Measurements from ENCODE around the gene GPR156.
"Not testable (repeated sequence)": the region's sequence is repeated elsewhere in the genome, so short reads cannot be mapped to it uniquely, and the experiment has no call there.

Gene GPR156

DNA sequence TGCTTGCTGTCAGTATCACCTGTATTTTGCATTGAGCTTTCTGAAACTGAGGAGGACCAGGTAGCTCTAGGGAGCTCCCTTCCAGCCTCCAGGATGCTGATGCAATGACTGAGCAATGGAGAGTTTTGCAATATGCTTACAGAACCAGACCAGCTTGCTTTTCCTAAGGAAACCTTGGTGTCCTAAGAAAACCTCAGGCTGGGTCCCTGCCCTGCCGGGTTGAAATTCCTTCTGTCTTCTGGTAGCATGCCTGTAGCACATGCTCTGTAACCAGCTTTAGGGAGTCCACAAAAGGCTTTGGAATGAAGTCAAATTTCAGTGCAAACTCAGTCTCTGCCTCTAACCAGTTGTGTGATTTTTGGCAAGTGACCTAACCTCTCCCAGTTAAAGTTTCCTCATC lies 125.0 kb downstream of the GPR156 start:
- no peak for DNase-seq (ENCODE audit: low spot score)

DNA sequence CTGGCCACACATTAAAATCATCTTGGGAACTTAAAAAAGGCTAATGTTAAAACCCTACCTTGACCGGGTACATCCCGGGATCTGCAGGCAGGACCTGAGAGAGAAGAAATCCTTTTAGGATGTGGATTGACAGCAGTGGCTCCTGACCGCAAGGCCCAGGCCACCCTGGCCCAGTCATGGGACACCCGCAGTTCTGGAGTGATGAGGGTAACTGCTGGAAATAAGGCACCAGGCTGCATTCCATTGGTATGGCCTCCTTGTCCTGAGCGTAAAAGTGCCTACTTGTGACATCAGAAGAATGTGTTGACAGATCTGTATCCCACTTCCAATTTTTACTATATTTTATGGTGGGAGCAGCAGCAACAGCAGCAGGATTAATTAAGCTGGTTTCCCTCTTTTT lies 127.3 kb downstream of the GPR156 start:
- DNase-seq (ENCODE audit: low spot score), result no peak

DNA sequence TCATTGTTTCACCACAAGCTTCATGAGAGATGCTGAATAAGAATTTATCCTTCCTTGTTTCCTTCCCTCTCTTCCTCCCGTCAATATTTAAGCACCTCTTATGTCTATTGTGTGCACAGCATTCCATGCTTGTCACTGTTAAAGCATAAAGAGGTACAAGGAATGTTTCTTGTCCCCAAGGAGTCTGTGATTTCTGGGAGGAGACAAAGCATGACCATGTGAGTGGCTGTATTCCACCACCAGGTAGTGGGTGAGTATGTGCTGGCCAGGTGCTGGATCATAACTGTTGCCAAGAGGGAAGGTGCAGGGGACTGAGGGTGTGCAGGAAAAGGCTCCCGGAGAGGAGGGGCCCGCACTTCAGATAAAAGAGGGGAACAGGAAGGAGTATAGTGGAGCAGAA lies 127.9 kb downstream of the GPR156 start:
- DNase-seq (ENCODE audit: low spot score), result no peak

DNA sequence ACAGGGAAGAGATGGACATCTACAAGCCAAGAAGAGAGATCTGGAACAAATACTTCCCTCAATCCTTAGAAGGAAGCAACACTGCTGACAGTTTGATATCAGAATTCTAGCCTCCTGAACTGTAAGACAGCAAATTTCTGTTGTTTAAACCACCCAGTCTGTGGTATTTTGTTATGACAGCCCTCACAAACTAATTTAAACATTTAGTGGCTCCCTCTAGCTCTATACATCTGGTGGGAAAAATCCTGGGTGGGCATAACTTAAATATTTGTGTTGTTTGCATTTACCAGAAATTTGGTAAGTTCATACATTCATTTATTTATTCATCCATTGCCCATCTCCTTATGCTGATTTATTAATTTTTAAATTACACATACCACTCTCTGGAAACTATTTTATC lies 128.3 kb downstream of the GPR156 start:
- DNase-seq (ENCODE audit: low spot score), result no peak

DNA sequence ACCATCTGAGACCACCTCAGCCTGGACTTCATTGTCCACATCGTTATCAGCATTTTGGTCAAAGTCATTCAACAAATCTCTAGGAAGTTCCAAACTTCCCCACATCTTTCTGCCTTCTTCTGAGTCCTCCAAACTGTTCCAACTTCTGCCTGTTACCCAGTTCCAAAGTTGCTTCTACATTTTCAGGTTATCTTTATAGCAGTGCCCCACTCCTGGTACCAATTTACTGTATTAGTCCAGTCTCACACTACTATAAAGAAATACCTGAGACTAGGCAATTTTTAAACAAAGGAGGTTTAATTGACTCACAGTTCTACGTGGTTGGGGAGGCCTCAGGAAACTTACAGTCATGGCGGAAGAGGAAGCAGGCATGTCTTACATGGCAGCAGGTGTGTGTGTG lies 129.3 kb downstream of the GPR156 start:
- not testable (repeated sequence) for DNase-seq (ENCODE audit: low spot score)

DNA sequence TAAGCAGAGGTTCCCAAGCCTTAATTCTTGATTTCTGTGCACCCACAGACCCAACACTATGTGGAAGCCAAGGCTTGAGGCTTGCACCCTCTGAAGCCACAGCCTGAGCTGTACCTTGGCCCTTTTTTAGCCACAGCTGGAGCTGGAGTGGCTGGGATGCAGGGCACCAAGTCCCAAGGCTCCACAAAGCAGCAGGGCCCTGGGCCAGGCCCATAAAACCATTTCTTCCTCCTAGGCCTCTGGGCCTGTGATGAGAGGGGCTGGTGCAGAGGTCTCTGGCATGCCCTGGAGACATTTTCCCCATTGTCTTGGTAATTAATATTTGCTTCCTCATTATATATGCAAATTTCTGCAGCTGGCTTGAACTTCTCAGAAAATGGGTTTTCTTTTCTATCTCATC lies 129.9 kb downstream of the GPR156 start:
- no peak for DNase-seq (ENCODE audit: low spot score)

DNA sequence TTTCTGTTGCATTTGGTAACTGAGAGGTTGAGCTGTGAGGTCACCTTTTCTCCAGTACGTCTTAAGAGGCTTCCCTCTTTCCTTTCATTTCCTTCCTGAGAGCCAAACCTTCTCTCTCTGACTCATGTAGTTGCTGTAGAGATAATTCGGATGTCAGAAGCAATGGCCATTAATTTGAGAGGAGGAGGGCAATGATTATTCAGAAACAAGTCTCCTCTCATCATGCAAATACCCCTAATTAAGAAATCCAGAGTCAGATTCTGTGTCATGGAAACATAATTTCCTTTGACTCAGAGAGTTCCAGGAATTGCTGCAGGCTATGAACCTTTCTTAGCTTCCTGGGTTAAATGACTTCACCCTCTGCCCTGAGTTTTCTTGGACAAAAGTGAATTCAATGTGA lies 131.7 kb downstream of the GPR156 start:
- no peak for DNase-seq (ENCODE audit: low spot score)

DNA sequence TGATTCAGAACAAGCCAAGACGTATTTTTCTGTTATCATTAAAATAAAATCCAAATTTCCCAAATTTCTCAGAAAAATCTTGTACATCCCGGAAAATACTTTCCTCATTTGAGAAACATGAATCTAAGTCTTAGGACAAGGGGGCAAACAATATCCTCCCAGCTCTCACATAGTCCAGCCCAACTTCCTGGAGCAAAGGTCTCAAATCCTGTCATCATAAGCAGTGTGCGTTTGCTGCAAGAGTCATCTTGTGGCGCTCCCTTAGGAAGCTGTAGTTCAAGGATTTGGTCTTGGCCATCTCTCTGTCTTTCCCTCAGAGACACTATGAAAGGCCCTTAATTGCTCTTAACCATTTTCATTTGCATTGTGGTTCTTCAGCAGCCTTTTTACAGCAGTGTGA lies 133.2 kb downstream of the GPR156 start:
- DNase-seq (ENCODE audit: low spot score), result no peak

DNA sequence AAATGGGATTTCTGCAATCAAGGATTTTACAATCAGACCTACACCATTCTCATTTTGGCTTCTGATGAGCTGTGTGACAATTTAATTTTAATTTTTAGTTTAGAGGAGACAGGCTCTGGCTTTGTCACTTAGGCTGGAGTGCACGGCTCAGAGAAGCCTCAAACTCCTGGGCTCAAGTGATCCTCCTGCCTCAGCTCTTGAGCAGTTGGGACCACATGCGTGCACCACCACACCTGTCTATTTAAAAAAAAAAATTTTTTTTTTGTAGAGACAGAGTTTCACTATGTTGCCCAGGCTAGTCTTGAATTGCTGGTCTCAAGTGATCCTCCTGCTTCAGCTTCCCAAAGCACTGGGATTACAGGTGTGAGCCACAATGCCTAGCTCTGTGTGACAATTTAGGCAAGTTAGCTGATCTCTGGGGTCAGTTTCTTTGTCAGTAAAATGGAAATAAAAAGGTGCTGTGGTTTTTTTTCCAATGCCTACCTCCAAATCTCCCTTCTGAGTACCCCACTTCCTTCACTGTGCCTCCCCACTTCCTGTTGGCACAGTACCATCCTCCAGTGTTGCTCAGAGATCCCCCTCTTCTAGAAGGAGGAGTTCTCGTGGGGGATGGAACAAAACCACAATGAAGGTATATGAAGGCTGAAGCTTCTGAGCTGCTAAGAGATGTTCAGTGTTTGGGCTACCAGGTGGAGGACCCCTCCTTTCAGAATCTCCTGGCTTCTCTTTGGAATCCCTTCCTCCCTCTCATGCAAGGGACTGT lies 136.7 kb downstream of the GPR156 start:
- no peak for DNase-seq (ENCODE audit: low spot score)

DNA sequence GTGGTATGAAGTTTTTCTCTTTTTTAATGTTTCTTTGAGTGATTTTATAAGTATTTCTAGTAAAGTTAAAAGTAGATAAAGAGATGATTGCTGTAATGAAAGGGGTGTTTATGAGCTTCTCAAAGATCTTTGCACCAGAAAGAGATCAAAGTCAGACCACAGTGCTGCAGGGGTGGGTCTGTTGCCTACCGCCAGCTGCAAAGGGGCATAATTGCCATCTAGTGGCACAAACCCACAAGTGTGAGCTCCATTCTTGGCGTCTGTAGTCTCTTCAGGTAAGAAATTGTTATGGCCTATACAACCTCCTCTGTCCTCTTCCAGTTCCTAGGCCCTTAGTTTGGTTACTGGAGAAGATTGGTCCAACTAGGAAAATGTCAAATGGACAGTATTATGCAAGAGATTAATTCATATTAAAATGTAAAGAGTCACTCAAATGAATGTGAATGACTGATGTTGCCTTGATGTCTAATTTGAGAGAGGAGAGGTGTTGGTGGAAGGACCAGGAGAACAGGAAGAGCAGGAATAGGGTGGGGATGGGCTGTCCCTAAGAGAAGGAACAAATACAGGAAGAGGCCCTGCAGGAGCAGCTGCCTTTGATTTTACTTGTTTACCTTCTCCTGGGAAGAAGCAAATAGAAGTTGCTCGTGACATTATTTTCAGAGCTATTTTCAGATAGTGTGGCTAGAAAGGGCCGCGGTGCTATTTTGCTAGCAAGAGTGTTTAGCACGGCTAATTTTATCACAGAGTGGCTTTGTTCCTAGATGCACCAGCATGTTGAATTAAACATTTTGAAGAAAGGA lies 137.8 kb downstream of the GPR156 start:
- peak; percentile 23 for DNase-seq (ENCODE audit: low spot score)

DNA sequence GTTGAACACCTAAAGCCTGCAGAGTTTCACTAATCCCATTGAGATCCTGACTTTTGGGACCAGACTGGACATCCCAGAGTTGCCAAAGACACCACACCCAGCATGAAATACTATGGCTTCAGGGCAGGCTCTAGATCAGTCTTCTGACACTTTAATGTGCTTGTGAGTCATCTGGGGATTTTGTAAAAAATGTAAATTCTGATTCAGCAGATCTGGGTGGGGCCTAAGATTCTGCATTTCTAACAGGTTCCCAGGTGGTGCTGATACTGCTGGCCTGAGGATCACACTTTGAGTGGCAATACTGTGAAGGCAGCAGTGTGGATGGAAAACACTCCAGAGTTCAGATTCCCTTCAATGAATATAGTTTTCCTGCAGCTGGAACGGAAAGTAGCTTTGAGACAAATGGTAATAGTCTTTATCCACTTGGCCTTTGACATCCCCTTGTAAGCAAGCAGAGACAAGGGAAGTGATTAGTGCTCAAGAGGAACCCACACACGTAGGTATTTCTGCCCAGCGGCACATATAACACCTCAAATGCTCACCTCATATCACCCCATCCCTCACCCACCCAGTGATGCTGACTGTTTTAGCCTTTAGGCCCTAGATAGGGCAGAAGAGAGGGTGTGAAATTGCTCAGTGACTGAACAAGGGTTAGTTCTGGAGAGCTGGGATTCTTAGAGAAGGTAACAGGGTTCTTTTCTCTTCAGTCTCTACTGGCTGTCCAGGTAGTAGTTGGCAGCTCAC lies 139.3 kb downstream of the GPR156 start:
- no peak for DNase-seq (ENCODE audit: low spot score)

DNA sequence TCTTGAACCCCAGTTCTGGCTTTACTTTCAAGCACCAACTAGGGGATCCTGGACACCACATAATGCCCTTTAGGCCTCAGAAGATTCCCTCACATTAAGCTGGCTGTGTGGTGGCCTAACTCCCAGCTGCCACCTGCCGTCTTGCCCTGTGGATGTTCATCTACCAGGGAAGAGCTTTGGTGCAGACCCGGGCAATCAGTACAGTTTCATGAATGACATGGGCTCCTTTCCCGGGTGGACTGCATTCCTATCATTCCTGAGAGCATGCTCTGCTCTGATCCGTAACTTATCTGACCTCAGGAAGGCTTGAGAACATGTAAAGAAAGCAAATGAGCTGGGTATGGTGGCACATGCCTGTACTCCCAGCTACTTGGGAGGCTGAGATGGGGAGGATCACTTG lies 140.8 kb downstream of the GPR156 start:
- no peak for DNase-seq (ENCODE audit: low spot score)

DNA sequence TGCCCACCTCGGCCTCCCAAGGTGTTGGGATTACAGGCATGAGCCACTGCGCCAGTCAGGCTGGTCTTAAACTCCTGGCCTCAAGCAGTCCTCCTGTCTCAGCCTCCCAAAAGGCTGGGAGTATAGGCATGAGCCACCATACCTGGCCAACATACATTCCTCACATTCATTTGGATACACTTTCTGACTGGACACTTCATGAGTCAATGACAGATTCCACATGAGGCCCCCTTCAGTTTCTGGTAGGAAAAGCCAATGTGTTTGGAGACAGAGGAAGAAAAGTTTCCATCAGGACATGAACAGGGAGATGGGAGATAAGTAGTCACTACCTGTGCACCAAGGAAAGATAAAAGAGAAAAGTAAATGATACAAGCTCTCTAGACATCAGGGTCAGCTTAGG lies 141.3 kb downstream of the GPR156 start:
- no peak for DNase-seq (ENCODE audit: low spot score)

DNA sequence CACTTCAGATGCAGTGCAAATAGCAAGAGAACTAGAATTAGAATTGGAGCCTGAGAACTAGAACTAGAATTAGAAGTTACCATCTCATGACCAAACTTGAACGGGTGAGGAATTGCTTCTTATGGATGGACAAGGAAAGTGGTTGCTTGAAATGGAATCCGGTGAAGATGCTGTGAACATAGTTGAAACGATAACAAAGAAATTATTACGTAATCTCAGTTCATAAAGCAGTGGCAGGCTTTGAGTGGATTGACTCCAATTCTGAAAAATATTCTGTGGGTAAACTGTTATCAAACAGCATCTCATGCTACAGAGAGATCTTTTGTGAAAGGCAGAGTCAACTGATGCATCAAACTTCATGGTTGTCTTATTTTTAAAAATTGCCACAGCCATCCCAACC lies 142.8 kb downstream of the GPR156 start:
- DNase-seq (ENCODE audit: low spot score), result no peak

DNA sequence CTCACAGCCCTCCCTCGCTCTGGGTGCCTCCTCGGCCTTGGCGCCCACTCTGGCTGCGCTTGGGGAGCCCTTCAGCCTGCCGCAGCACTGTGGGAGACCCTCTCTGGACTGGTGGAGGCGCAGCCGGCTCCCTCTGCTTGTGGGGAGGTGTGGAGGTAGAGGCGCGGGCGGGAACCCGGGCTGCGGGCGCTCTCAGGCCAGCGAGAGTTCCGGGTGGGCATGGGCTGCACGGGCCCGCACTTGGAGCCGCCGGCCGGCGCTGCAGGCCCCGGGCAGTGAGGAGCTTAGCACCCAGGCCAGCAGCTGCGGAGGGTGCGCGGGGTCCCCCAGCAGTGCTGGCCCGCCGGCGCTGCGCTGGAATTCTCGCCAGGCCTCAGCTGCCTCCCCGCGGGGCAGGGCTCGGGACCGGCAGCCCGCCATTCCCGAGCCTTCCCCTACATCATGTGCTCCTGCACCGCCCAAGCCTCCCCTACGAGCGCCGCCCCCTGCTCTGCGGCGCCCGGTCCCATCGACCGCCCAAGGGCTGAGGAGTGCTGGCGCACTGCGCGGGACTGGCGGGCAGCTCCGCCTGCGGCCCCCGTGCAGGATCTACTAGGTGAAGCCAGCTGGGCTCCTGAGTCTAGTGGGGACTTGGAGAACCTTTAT lies 144.8 kb downstream of the GPR156 start:
- no peak for DNase-seq (ENCODE audit: low spot score)

DNA sequence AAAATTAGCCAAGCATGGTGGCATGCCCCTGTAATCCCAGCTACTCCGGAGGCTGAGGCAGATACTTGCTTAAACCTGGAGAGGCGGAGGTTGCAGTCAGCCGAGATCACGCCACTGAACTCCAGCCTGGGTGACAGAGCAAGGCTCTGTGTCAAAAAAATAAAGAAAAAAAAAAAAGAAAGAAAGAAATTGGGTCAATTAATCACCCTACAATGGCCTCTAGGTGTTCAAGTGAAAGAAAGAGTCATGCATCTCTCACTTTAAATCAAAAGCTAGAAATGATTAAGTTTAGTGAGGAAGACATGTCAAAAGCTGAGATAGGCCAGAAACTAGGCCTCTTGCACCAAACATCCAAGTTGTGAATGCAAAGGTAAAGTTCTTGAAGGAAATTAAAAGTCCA lies 145.9 kb downstream of the GPR156 start:
- DNase-seq (ENCODE audit: low spot score), result no peak

DNA sequence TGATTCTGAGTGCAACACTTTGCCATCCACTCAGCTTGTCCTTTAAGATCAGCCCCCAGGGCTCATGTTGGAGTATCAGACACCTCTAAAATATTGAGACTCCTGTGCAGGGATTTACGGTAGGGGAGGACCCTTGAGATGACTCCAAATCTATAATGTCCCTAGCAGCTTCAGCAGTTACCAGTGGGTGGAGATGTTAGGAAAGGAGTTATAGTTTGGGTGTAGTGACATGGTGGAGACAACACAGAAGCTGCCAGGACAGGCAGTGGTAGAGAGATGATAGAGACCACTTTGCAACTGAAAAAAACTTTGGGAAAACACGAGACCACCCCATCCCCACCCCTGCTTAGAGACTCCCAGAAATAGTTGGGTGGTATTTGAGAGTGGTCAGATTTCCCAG lies 147.5 kb downstream of the GPR156 start:
- DNase-seq (ENCODE audit: low spot score), result no peak

DNA sequence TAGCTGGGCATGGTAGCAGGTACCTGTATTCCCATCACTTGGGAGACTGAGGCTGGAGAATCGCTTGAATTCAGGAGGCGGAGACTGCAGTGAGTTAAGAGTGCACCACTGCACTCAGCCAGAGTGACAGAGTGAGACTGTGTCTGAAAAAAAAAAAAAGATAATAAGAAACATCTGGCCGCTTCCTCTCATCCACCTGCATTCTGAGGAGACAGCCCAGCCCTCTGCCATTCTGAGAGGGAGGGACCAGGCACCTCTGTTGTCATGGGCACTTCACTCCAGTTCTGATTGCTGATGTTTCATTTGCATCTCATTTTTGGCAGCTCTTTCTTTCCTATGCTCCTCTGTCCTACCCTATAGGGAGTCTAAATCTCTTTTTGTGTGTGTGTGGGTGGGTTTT lies 154.4 kb downstream of the GPR156 start:
- DNase-seq (ENCODE audit: low spot score), result no peak

DNA sequence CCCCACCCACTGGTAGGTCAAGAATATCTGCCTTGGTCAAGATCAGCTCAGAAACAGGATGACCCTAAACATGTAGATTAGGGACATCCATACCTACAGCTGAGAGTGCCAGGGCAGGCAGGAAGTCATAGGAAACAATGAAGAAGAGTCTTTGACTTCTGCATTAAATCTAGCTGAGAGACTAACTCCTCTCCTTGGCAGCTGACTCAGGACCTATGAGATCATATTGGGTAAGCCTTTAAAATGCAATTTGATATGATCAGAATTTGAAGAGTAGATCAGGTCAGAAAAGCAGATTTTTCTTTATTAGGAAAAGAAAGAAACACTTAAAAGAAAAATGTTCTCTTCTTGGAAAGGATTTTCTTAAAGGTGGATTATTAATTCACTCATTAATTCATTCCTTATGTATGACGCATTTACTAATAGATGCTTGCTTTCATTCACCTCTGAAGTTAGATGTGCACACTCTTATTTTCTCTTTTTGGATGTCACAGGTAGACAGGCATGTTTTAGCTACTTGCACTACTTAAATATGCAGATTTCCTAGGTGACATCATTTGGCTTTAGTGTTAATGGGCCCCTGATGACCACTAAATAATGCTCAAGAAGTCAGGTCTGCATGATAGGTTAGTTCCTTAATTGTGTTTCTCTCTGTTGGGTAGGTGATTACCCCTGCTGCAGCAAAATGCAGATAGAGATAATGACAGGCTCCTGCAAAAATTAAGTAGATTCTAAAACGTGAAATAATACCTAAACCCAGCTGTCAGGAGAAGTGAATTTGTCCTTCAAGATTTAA lies 155.1 kb downstream of the GPR156 start:
- DNase-seq (ENCODE audit: low spot score), result no peak

DNA sequence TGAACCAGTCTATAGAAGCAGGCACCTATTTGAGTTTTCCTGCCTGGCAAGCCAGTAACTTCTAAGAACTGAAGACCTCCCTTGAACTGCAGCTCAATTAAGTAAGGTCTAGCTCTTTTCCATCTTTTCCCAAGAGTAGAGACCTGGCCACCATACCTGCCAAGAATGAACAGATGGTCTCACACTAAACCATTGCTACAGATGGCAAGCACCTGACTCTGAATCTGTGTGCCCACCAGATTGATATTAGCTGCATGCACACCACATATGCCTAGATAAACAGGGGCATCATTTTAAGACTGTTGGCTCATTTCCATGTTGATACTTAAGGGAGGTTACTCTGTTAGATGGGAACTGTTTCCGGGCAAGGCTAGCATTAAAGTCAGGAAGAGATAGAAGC lies 156.0 kb downstream of the GPR156 start:
- DNase-seq (ENCODE audit: low spot score), result no peak

DNA sequence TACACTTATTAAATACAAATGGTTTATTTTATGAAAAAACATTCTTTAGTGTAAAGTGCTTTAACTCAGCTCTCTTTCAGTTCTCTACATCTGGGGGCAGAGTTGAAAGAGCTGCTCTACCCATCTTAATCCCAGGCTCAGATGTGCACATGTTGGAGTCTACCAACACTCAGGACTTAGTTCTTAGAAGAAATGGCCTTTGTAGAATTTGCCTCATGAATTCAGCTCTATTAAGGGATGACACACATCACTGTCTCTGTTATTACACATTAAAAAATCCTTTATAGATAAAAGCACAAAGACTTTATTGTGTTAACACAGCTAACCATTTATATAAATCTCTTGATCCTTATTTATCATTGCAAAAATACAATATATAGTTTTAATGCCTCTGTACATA lies 159.0 kb downstream of the GPR156 start:
- no peak for DNase-seq (ENCODE audit: low spot score)

Data from germinal center (tissue), 1 donor.